Measurements from ENCODE around the gene DNTT. TPM values are rescaled to one million over a fixed set of nuclear protein-coding genes. Genes with fewer than 3 reads are reported as not detected.

The DNTT gene
- total RNA-seq, 1 donor: not detected

DNA sequence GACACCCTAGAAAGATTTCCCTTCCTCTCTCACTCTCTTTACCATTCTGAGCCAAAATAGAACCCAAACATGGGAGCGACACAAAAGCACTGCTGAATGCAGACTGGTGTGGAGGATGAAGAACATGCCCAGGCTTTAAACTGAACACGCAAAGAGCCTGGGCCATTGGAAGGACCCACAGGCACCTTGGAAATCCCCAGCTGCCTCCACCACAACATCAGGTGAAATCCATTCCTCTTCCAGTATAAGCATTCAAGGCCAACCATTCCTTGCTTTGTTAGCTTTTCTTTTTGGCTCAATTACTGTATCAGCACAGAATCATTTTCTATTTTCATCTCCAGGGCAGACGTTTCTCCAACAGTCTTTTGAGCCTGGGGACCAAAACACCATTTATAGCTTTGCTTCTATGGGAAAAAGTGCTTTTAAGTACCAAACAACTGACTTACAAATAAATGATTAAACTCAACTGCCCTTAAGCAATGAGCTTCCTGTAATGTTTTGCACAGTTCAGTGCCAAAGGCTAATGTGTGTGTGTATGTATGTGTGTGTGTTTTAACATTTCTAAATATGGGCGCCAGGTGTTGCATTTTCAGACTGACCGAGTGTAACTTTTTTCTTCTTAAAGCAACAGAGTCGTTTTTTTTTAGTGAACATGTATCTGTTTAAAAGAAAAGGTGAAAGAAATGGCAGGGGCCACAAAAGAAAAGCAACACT lies 16.7 kb upstream of the DNTT start:
- Histone ChIP-seq H3K79me2 (ENCODE audit: insufficient read depth, low read length) (no peaks in the 10 kb centered on the region), H3K27ac (ENCODE audit: low read depth, low read length) (no peak overlapping the region)
- TF ChIP-seq, protein P1, sequence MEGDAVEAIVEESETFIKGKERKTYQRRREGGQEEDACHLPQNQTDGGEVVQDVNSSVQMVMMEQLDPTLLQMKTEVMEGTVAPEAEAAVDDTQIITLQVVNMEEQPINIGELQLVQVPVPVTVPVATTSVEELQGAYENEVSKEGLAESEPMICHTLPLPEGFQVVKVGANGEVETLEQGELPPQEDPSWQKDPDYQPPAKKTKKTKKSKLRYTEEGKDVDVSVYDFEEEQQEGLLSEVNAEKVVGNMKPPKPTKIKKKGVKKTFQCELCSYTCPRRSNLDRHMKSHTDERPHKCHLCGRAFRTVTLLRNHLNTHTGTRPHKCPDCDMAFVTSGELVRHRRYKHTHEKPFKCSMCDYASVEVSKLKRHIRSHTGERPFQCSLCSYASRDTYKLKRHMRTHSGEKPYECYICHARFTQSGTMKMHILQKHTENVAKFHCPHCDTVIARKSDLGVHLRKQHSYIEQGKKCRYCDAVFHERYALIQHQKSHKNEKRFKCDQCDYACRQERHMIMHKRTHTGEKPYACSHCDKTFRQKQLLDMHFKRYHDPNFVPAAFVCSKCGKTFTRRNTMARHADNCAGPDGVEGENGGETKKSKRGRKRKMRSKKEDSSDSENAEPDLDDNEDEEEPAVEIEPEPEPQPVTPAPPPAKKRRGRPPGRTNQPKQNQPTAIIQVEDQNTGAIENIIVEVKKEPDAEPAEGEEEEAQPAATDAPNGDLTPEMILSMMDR (IDR thresholded peaks at IDR 0.05; ENCODE audit: extremely low read depth, low read depth, low read length): no peak

DNA sequence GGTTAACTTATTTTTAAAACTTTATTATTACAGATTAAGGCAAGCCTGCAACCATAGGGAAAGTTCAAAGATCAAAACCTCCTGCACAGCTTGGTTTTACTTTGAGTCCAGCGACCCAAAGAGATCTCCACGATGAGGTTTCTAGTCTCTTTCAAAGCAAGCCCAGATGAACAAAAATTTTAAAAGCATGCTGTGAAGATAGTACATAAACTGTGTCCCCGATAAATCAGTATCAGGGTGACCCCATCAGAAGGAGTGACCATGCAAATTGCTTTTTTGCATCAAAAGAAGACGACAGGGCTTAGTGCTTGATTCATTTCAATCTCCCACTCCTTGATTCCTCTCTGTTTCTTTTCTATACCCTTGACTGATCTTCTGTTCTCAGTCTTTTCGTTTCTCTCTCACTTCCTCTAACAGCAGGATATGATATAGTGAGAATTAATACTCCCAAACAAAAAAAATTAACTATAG lies 16.0 kb upstream of the DNTT start:
- Histone ChIP-seq H3K4me1 (ENCODE audit: insufficient read depth, low read length) (no peaks in the 10 kb centered on the region), H3K27ac (ENCODE audit: low read depth, low read length) (no peak overlapping the region), H2AFZ (ENCODE audit: low read length) (no peak overlapping the region), H3K4me2 (ENCODE audit: insufficient read depth, low read length) (no peak overlapping the region), H3K36me3 (ENCODE audit: insufficient read depth, low read length) (no peaks in the 10 kb centered on the region), H3K27me3 (ENCODE audit: insufficient read depth, low read length) (no peaks in the 10 kb centered on the region), H3K79me2 (ENCODE audit: insufficient read depth, low read length) (no peaks in the 10 kb centered on the region), H3K9me3 (ENCODE audit: low read depth, low read length) (no peaks in the 10 kb centered on the region), H3K4me3 (ENCODE audit: insufficient read depth, low read length) (no peak overlapping the region), H4K20me1 (ENCODE audit: insufficient read depth, low read length) (no peaks in the 10 kb centered on the region)
- no peak for DNase-seq (ENCODE audit: insufficient read length, low spot score, missing footprints)
- TF ChIP-seq, protein P1 (IDR thresholded peaks at IDR 0.05; ENCODE audit: extremely low read depth, low read depth, low read length): no peak

More for the DNA sequence above, 16.7 kb upstream of the DNTT start:
- Histone ChIP-seq H2AFZ (ENCODE audit: low read length) (no peak overlapping the region), H3K27me3 (ENCODE audit: insufficient read depth, low read length) (no peaks in the 10 kb centered on the region), H3K4me3 (ENCODE audit: insufficient read depth, low read length) (no peak overlapping the region), H3K4me2 (ENCODE audit: insufficient read depth, low read length) (no peak overlapping the region), H3K4me1 (ENCODE audit: insufficient read depth, low read length) (no peaks in the 10 kb centered on the region), H3K9me3 (ENCODE audit: low read depth, low read length) (no peaks in the 10 kb centered on the region), H4K20me1 (ENCODE audit: insufficient read depth, low read length) (no peaks in the 10 kb centered on the region), H3K36me3 (ENCODE audit: insufficient read depth, low read length) (no peaks in the 10 kb centered on the region)
- DNase-seq (ENCODE audit: insufficient read length, low spot score, missing footprints): no peak

DNA sequence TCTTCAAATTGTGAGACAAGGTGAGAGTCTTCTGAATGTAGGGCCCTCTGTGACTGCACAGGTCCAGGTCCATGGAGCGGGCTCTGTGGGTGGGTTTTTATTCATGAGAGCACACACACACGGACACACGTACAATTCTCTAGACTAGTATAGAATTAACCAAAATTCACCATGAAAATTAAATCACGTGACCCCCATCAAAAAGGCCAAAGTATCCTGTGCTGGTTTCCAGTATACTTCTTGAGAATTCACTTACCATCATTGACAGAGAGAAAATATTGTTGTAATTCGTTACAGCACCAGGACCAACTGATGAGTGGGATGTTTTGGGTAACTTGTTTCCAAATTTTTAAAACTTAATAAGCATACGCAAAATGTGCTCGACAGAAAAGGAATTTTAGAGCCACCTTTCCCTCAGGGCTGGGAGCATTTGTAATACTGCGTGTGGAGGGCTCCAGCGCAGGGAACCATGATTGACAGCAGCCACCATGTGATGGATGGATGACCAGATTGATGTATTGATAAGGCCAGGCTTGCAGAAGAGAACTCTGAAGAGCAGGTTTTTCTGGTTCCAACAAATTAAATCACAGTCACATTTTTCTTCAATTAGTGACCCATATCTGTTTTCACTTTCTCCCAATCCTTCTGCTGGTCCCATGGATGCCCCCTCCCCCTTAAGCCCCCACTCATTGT lies 14.9 kb upstream of the DNTT start:
- Histone ChIP-seq H3K9me3 (ENCODE audit: low read depth, low read length) (no peaks in the 10 kb centered on the region), H3K4me1 (ENCODE audit: insufficient read depth, low read length) (no peaks in the 10 kb centered on the region), H4K20me1 (ENCODE audit: insufficient read depth, low read length) (no peaks in the 10 kb centered on the region), H3K79me2 (ENCODE audit: insufficient read depth, low read length) (no peaks in the 10 kb centered on the region), H3K4me3 (ENCODE audit: insufficient read depth, low read length) (no peak overlapping the region), H3K36me3 (ENCODE audit: insufficient read depth, low read length) (no peaks in the 10 kb centered on the region), H3K27me3 (ENCODE audit: insufficient read depth, low read length) (no peaks in the 10 kb centered on the region), H3K4me2 (ENCODE audit: insufficient read depth, low read length) (no peak overlapping the region), H2AFZ (ENCODE audit: low read length) (no peak overlapping the region), H3K27ac (ENCODE audit: low read depth, low read length) (no peak overlapping the region)
- TF ChIP-seq, protein P1 (IDR thresholded peaks at IDR 0.05; ENCODE audit: extremely low read depth, low read depth, low read length): no peak
- DNase-seq (ENCODE audit: insufficient read length, low spot score, missing footprints): no peak
